Stimulated activated CD4-positive, alpha-beta T cell treated with anti-CD3 and anti-CD28 coated beads, TNF-alpha, amount 100 ng/mL, for 1 hour (primary cell): ENCODE measurements around the gene PPM1E.
"Not testable (repeated sequence)": the region's sequence is repeated elsewhere in the genome, so short reads cannot be mapped to it uniquely, and the experiment has no call there.

Experiments
- DNase-seq, 3 donors: peaks; one replicate each; pipeline ENCODE4 v3.0.0-alpha.2; 2020; ENCODE audit warnings: low read depth in 3 of 3, low spot score in 1 of 3

PPM1E gene

GRCh38 chr17:58837699-58838098 is 82.0 kb downstream of the PPM1E start:
- DNase-seq, result no peak

DNA sequence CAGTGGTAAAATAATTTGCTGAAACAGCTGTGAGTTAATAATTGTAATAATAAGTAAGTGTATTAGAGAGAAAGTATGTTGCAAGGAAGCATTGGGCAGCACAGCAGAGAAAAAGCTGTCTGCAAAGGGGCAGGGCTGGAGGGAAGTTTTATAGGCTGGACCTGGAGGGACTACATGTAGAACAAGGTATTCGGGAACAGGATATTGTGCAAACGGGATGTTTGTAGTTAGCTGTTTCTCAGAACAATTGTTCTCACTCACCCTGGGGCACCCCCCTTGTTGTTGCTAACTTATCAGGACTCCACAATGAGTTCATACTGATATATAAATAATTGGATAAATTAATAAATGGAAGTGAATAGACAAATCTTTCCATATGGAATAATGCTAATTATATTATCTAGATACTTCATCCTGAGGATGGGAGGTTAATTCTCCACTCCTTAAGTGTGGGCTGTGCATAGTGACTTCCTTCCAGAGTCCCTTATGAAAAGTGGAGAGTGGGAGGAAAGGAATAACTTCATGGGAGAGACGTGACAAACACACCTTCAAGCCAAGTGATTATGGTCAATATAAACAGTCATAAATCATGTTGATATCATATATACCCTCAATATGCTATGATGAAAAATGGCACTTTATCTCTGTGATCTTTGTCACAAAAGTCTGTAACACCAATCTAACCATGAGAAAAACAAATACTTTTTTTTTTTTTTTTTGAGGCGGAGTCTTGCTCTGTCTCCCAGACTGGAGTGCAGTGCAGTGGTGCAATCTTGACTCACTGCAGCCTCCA is 85.4 kb downstream of the PPM1E start:
- no peak for DNase-seq

- DNase-seq, result not testable (repeated sequence)
These were observed 90.8 kb downstream of the PPM1E start for GRCh38 chr17:58846413-58846812.

DNA sequence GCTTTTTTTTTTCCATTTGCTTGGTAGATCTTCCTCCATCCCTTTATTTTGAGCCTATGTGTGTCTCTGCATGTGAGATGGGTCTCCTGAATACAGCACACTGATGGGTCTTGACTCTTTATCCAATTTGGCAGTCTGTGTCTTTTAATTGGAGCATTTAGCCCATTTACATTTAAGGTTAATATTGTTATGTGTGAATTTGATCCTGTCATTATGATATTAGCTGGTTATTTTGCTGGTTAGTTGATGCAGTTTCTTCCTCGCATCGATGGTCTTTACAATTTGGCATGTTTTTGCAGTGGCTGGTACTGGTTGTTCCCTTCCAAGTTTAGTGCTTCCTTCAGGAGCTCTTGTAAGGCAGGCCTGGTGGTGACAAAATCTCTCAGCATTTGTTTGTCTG is 94.5 kb downstream of the PPM1E start:
- not testable (repeated sequence) for DNase-seq

- no peak for DNase-seq
These were observed 109.6 kb downstream of the PPM1E start for GRCh38 chr17:58865301-58865700.

DNA sequence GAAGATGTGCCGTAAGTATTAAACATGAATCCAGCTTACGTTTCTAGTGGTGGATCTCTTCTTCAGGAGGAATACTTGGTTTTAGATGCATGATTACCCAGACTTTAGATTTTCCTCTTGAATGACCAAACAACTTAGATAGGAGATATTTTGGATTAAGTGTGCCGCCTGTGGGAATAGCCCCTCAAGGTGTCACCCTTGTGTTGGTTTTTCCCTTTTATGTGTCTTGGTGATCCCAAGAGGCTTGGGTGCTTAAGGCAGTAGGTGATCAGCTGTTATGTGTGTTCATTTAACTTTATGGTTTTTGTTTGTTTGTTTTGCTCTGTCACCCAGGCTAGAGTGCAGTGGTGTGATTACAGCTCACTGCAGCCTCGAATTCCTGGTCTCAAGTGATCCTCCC is 115.1 kb downstream of the PPM1E start:
- no peak for DNase-seq

- no peak for DNase-seq
These were observed 118.3 kb downstream of the PPM1E start for GRCh38 chr17:58873926-58874325.

DNA sequence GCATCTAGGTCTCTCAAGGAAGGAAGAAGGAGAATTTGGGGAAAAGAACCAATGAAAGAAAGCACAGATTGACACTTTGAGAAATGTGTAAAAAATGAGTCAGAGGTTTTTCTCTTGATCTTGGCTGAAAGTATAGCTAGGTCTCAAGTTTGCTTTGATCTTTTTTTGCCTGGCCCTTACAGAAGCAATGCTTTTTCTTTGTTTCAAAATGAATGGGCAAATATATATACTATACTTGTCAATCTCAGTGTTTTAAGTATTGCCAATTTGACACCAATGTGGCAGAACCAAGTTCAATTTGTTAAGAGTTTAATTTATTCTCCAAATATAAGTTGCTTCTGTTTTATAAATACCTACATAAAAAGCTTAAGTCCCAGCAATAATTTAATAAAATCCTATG is 119.6 kb downstream of the PPM1E start:
- DNase-seq, result no peak

DNA sequence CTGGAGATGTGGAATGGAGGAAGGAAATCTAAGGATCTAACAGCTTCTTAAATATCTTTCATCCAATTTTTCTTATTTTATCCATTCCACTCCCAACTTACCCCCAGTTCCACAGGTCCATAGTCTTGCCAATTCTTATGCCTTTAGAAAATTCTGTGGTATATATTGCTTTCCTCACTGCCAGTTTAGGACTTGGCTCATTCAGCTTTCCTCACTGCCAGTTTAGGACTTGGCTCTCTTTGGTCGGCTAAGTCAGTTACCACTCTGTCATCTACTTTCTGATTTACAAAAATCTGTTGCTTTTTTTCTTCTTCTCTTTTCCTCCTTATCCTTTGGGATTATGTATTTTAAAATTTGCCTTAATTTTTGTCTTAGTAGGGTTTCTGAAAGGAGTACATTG is 128.5 kb downstream of the PPM1E start:
- DNase-seq, result no peak

DNA sequence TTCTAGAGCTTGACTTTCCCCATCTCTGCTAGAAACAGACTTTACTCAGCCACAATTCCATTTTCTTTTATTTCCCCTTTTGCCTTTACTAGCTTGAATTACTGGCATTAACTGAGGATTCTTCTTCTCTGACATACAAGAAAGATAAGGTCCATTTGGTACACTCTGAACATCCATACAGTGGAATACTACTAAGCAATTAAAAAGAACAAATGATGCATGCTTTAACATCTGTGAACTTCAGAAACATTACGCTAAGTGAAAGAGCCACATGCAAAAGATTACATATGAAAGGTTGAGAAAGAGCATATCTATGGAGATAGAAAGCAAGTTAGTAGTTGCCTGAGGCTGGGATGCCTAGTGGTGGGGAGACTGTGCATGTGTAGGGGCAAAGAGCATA is 130.9 kb downstream of the PPM1E start:
- no peak for DNase-seq

- DNase-seq, result no peak
These were observed 134.3 kb downstream of the PPM1E start for GRCh38 chr17:58889928-58890327.

DNA sequence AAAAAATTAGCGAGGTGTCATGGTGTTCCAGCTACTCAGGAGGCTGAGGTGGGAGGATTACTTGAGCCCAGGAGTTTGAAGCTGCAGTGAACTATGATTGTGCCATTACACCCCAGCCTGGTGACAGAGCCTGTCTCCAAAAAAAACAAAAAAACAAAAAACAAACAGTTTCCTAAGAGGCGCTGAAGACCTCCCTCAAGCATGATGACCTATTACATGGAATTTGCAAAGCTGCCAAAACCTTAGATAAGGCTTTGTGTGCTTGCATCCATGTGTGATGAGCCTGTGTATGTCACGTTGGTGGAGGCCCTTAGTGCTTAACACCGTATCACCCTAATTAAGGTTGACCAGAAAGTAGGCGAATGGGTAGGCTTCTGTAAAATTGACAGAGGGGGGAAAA is 143.5 kb downstream of the PPM1E start:
- DNase-seq, result no peak

DNA sequence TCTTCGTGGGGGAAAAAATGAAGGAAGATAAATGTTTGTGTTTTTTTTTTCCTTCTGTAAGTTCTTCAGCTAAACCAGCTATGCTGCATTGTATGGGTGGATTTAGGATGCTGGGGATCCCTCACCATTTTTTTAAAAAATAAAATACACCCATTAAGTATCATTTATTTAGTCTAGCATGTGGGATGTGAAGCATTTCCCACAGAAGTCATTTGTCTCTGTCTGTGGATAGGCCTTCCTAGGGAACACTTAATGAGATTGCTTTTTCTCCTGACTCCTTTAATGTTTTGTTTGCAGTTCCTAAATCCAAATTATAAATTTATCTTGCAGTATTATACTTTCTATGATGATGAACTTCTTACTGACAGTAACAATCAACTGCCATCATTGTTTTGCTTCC is 146.7 kb downstream of the PPM1E start:
- no peak for DNase-seq

DNA sequence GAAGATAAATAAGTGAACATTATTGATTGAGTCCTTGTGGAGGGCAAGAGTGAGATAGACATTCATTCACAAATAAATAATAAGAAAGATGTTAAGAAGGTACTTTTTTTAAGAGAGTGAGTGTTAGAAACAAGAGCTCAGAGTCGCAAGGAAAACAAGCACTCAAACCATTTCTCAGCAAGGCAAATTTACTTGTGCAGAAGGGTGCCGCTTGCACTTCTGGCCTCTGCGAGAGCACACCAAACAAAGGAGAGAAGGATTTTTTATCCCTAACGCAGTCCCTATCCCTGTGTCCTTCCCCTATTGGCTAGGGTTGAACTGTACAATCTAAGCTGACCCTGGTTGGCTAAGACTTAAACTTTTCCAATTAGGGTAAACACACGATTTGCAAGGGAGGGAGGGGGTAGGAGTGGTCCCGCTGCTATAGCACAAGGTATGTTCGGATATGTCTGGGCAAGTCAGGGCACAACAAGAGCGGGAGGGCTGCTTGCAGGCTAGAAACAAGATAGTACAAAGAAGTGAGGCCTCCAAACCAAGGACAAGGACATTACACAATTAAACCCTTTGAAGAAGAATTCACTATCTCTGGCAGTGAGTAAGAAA is 156.2 kb downstream of the PPM1E start:
- no peak for DNase-seq

DNA sequence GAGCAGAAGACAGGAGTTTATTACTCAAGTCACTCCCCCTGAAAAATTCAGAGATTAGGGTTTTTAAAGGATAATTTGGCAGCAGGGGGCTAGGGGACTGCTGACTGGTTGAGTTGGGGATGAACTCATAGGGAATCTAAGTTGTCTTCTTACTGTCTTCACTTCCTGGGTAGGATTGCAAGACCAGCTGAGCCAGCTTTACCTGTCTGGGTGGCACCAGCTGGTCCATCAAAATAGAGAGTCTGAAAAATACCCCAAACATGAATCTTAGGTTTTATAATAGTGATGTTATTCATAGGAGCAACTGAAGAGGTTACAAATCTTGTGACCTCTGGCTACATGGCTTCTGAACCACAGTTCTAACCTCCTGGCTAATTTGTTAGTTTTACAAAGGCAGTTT is 157.9 kb downstream of the PPM1E start:
- no peak for DNase-seq

GRCh38 chr17:58913971-58914769 is 158.5 kb downstream of the PPM1E start:
- DNase-seq, result no peak

DNA sequence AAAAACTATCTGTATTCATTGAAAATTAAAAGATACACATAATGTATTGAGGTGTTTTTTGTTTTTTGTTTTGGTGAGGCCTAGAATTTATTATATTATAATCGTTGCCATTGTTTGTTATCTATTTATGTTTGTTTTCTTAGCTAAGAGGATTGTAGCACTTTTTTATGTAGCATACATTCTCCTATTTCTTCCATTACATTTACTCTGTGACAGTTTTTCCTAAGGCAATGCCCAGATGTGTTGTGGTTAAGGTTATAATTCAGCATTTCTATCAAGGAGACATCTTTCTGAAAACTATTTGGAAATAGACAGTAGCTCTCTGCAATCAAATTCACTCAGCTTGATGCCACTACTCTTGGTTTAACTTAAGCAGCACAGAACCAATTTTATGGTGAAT is 161.6 kb downstream of the PPM1E start:
- no peak for DNase-seq

- DNase-seq, result no peak
These were observed 162.4 kb downstream of the PPM1E start for GRCh38 chr17:58918072-58918471.

- DNase-seq, result no peak
These were observed 163.2 kb downstream of the PPM1E start for GRCh38 chr17:58918884-58919283.

- DNase-seq, result no peak
These were observed 165.1 kb downstream of the PPM1E start for GRCh38 chr17:58920773-58921172.

DNA sequence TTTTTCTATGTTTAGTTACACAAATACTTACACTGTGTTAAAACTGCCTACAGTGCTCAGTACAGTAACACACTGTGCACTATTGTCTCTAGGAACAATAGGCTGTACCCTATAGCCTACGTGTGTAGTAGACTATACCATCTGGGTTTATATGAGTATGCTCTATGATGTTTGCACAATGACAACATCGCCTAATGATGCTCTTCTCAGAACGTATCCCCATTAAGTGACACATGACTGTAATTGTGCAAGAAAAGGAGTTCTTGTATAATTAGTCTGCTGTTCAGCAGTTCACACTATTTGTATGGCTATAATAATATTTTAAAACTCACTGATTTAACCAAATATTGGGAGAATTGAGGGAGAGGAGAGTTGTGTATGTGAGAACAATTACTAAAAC is 177.3 kb downstream of the PPM1E start:
- DNase-seq, result no peak

DNA sequence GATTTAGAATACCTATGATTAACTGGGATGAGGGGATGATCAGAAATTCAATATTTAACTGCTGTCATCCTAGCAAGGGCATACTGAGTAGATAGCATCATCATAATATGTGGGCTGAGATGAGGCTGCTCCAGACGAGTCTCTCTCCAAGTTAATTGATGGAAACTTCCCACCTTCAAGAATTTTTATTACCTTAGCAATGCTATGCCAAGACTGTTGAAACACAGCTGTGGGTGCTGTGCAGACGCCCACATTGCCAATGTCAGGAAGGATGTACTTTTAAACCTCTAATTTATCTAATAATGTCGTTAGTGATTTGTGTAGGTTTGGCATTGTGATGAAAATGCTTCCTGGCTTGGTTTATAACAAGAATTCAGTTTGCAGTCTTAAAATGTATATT is 180.6 kb downstream of the PPM1E start:
- DNase-seq, result no peak
